Parathyroid adenoma (tissue), 2 donors: ENCODE data around the gene SPOCK1.

Source experiments
- H2AFZ ChIP-seq: fragments of 300-600 bp; sonication (generic); one replicate; pipeline ENCODE4 v1.7.0; 2017; ENCODE audit warnings: antibody characterized with exemption, mild to moderate bottlenecking
- H3K27ac ChIP-seq: fragments of 300-600 bp; sonication (generic); one replicate; pipeline ENCODE4 v1.7.0; 2017
- H3K27me3 ChIP-seq: fragments of 300-600 bp; sonication (generic); one replicate; pipeline ENCODE4 v1.7.0; 2017; ENCODE audit warnings: low read length; ENCODE audit not compliant: control insufficient read depth, insufficient read depth
- H3K36me3 ChIP-seq: fragments of 300-600 bp; sonication (generic); one replicate; pipeline ENCODE4 v1.7.0; 2017; ENCODE audit warnings: low read length; ENCODE audit not compliant: control insufficient read depth, insufficient read depth
- H3K4me1 ChIP-seq: fragments of 300-600 bp; sonication (generic); one replicate; pipeline ENCODE4 v1.7.0; 2017; ENCODE audit warnings: control low read depth
- H3K4me2 ChIP-seq: fragments of 300-600 bp; sonication (generic); one replicate; pipeline ENCODE4 v1.7.0; 2017; ENCODE audit warnings: low read length
- H3K4me3 ChIP-seq: fragments of 300-600 bp; sonication (generic); one replicate; pipeline ENCODE4 v1.7.0; 2017; ENCODE audit warnings: low read depth, low read length
- H3K79me2 ChIP-seq: fragments of 300-600 bp; sonication (generic); one replicate; pipeline ENCODE4 v1.7.0; 2017; ENCODE audit warnings: control low read depth
- H3K9ac ChIP-seq: fragments of 300-600 bp; sonication (generic); one replicate; pipeline ENCODE4 v1.7.0; 2017; ENCODE audit warnings: mild to moderate bottlenecking
- H3K9me3 ChIP-seq: fragments of 300-600 bp; sonication (generic); one replicate; pipeline ENCODE4 v1.7.0; 2017; ENCODE audit warnings: low read length; ENCODE audit not compliant: control insufficient read depth
- TF ChIP-seq, protein P1 (sequence below): fragments of 300-600 bp; sonication (generic); IDR thresholded peaks from one replicate; pipeline ENCODE4 v1.7.0; 2017; ENCODE audit warnings: antibody characterized with exemption, mild to moderate bottlenecking
- donor health status: primary hyperparathyroidism.

SPOCK1 gene

DNA sequence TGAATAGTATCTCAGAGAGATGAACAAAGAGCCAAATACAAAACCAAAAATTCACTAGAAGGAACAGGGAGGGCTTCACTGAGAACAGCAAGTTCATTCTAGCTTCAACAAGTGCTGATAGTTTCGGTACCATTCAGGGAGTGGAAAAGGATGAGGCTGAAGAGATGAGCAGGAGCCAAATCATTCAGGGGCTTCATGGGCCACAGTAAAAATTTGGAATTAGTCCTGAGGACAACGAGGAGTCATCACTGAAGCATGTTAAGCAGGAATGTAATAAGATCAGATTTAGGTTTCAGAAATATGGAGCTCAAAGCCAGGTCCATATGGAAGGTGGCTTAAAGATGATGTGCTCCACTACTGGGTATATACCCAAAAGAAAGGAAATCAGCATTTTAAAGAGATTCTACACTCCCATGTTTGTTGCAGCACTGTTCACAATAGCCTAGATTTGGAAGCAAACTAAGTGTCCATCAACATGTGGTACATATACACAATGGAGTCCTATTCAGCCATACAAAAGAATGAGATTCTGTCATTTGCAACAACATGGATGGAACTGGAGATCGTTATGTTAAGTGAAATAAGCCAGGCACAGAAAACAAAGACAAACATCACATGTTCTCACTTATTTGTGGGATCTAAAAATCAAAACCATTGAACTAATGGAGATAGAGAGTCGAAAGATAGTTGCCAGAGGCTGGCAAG lies 36.2 kb downstream of the SPOCK1 start:
- Histone ChIP-seq H3K9ac (no peak overlapping the region), H3K27ac (no peak overlapping the region), H3K4me2 (no peak overlapping the region), H3K4me3 (no peak overlapping the region), H3K79me2 (no peaks in the 10 kb centered on the region), H3K9me3 (no peaks in the 10 kb centered on the region), H3K27me3 (no peaks in the 10 kb centered on the region), H3K4me1 (no peaks in the 10 kb centered on the region), H2AFZ (no peak overlapping the region), H3K36me3 (no peaks in the 10 kb centered on the region)
- TF ChIP-seq, protein P1, sequence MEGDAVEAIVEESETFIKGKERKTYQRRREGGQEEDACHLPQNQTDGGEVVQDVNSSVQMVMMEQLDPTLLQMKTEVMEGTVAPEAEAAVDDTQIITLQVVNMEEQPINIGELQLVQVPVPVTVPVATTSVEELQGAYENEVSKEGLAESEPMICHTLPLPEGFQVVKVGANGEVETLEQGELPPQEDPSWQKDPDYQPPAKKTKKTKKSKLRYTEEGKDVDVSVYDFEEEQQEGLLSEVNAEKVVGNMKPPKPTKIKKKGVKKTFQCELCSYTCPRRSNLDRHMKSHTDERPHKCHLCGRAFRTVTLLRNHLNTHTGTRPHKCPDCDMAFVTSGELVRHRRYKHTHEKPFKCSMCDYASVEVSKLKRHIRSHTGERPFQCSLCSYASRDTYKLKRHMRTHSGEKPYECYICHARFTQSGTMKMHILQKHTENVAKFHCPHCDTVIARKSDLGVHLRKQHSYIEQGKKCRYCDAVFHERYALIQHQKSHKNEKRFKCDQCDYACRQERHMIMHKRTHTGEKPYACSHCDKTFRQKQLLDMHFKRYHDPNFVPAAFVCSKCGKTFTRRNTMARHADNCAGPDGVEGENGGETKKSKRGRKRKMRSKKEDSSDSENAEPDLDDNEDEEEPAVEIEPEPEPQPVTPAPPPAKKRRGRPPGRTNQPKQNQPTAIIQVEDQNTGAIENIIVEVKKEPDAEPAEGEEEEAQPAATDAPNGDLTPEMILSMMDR: no peak

DNA sequence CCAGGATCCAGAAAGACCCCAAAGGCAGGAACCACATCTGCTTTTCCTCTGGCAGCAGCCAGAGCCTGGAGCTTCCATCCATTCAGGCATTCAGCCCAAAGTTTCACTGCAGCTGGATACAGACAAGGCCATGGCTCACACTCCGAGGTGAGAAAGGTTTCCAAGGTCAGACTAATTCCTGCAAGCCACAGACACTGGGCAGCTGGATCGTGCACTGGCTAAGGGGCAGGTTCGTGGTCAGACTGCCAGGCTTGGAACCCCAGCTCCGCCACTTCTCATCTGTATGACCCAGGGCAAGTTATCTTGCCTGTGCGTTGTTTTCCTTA lies 36.9 kb downstream of the SPOCK1 start:
- Histone ChIP-seq H3K27ac (no peak overlapping the region), H3K36me3 (no peaks in the 10 kb centered on the region), H3K4me1 (no peaks in the 10 kb centered on the region), H3K9me3 (no peaks in the 10 kb centered on the region), H3K79me2 (no peaks in the 10 kb centered on the region), H3K27me3 (no peaks in the 10 kb centered on the region), H2AFZ (no peak overlapping the region), H3K9ac (no peak overlapping the region), H3K4me2 (no peak overlapping the region), H3K4me3 (no peak overlapping the region)
- TF ChIP-seq, protein P1: no peak

DNA sequence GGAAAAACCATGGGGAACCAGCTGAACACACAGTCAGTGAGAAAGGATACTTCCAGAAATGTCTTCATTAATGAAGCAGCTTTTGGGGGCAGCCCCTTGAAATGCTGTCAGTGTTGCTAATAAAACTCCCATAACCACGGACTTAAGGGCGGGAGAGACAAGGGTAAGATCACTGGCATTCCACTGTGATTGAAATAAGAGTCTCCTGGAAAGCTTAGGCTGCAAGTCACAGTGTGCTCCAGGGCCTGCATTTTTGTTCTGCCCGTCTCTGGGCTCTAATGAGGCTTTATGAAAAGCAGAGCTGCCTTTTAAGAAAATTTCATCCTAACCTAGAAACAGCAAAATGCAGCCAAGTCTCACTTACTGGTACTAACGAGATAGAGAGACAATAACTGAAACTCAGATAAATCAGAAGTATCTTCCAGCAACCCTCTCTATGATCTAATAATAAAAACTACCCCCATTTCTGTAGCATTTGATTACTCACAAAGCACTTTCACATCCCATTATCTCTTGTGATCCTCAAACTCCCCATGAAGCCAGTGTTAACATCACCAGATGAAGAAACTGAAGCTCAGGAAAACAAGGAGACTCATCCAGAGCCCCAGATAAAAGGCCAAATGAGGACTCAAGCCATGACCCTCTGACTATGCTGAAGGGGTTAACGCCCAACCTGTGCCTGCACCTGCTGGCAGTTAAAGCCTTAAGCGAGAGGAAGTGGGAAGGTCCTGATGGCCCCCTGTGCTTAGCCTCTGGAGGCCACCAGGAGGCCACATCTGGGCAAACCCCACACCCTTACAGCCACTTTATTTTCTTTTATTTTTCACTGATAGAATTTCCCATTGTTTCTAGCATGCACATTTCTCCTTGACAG lies 37.5 kb downstream of the SPOCK1 start:
- Histone ChIP-seq H3K36me3 (no peaks in the 10 kb centered on the region), H2AFZ (no peak overlapping the region), H3K27me3 (no peaks in the 10 kb centered on the region), H3K79me2 (no peaks in the 10 kb centered on the region), H3K9ac (no peak overlapping the region), H3K9me3 (no peaks in the 10 kb centered on the region), H3K27ac (no peak overlapping the region), H3K4me3 (no peak overlapping the region), H3K4me1 (no peaks in the 10 kb centered on the region), H3K4me2 (no peak overlapping the region)
- TF ChIP-seq, protein P1: no peak

DNA sequence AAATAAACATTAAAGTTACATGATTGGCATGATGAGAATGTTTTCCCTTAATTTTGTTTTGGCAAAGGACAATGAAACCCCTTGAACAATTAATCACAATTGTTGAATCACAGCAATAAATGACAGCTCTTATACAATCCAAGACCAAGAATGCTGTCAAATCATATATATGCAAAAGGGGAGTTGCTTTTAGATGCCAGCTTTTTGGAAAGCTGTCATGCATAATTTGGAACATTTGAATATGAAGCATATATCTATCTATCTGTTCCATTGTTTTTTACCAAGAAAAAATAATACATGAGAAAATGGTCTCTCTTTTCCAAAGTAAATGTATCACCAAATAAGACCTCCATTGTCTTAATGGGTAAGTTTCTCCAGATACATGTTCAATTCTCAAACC lies 44.5 kb downstream of the SPOCK1 start:
- H3K36me3 ChIP-seq: no peaks in the 10 kb centered on the region
- H3K4me2 ChIP-seq: no peak overlapping the region
- H3K4me1 ChIP-seq: no peaks in the 10 kb centered on the region
- no peak overlapping the region for H3K4me3 ChIP-seq
- H3K79me2 ChIP-seq: no peaks in the 10 kb centered on the region
- no peaks in the 10 kb centered on the region for H3K27me3 ChIP-seq
- no peak overlapping the region for H2AFZ ChIP-seq
- TF ChIP-seq, protein P1: no peak
- H3K9ac ChIP-seq: no peak overlapping the region
- no peak overlapping the region for H3K27ac ChIP-seq
- H3K9me3 ChIP-seq: no peaks in the 10 kb centered on the region
